CD14-positive monocyte (primary cell): ENCODE measurements around the gene ASCC3. TPM values are rescaled to one million over a fixed set of nuclear protein-coding genes. Genes with fewer than 3 reads are reported as not detected.

ENCODE experiments used
- DNase-seq, 3 donors: peaks; one replicate each; pipeline ENCODE4 v3.0.0-alpha.2; 2011 to 2022
- H2AFZ ChIP-seq: 2 replicates; pipeline ENCODE4 v1.6.0; 2012; ENCODE audit warnings: mild to moderate bottlenecking, low read depth, low read length, inconsistent platforms; ENCODE audit not compliant: insufficient read depth, poor library complexity, severe bottlenecking
- H3K27ac ChIP-seq, 2 donors: 1 replicate in 1 of 2; 2 replicates in 1 of 2; pipeline ENCODE4 v1.5.1; 2012 to 2013; ENCODE audit warnings: low read length in 2 of 2, control low read depth in 1 of 2, inconsistent platforms in 1 of 2, low read depth in 1 of 2, mild to moderate bottlenecking in 1 of 2
- H3K27me3 ChIP-seq, 2 donors: one replicate each; pipeline versions ENCODE4 v1.6.0 to v1.6.1; 2011 to 2013; ENCODE audit warnings: low read length in 2 of 2; ENCODE audit not compliant: control insufficient read depth in 2 of 2, insufficient read depth in 2 of 2
- H3K36me3 ChIP-seq, 2 donors: replicated peaks in 1 of 2; 1 replicate in 1 of 2; 2 replicates in 1 of 2; pipeline versions ENCODE4 v1.5.1 to v1.6.1; 2012 to 2013; ENCODE audit warnings: low read length in 2 of 2, control low read depth in 1 of 2, inconsistent platforms in 1 of 2, mild to moderate bottlenecking in 1 of 2; ENCODE audit not compliant: insufficient read depth in 2 of 2, control insufficient read depth in 1 of 2
- H3K4me1 ChIP-seq, 2 donors: 1 replicate in 1 of 2; 2 replicates in 1 of 2; pipeline versions ENCODE4 v1.5.1 to v1.6.1; 2012 to 2013; ENCODE audit warnings: low read length in 2 of 2, control low read depth in 1 of 2, inconsistent platforms in 1 of 2, mild to moderate bottlenecking in 1 of 2, moderate library complexity in 1 of 2; ENCODE audit not compliant: insufficient read depth in 2 of 2, control insufficient read depth in 1 of 2
- H3K4me2 ChIP-seq: replicated peaks from 2 replicates; pipeline ENCODE3; 2012; ENCODE audit warnings: low read length, moderate library complexity, mild to moderate bottlenecking; ENCODE audit not compliant: poor library complexity, severe bottlenecking; ENCODE audit errors: extremely low read depth
- H3K4me3 ChIP-seq, 3 experiments: fragments of 200-600 bp in 1 of 3; sonication (generic) in 1 of 3; replicated peaks in 1 of 3; 1 replicate in 2 of 3; 2 replicates in 1 of 3; pipeline ENCODE4 v1.5.1; 2011 to 2013; ENCODE audit warnings: low read length in 3 of 3, mild to moderate bottlenecking in 3 of 3, control low read depth in 2 of 3, low read depth in 2 of 3, inconsistent platforms in 1 of 3, moderate library complexity in 1 of 3
- H3K79me2 ChIP-seq: 2 replicates; pipeline ENCODE4 v1.6.0; 2012; ENCODE audit warnings: mild to moderate bottlenecking, control low read depth, inconsistent platforms, low read length, moderate library complexity; ENCODE audit not compliant: insufficient read depth
- H3K9ac ChIP-seq: 2 replicates; pipeline ENCODE4 v1.6.0; 2017; ENCODE audit warnings: low read length, mild to moderate bottlenecking; ENCODE audit not compliant: insufficient read depth, poor library complexity, severe bottlenecking
- H3K9me3 ChIP-seq, 2 donors: replicated peaks in 1 of 2; 1 replicate in 1 of 2; 2 replicates in 1 of 2; pipeline versions ENCODE4 v1.5.1 to v1.6.1; 2012 to 2013; ENCODE audit warnings: low read length in 2 of 2, control low read depth in 1 of 2; ENCODE audit not compliant: control insufficient read depth in 1 of 2, insufficient read depth in 1 of 2
- H4K20me1 ChIP-seq: 2 replicates; pipeline ENCODE4 v1.6.0; 2012; ENCODE audit warnings: mild to moderate bottlenecking, low read length, control low read depth, moderate library complexity; ENCODE audit not compliant: insufficient read depth
- H3K27ac Mint-ChIP-seq, 7 donors: one replicate each; pipeline ENCODE4 v1.8.0; 2020; ENCODE audit warnings: mild to moderate bottlenecking in 7 of 7, mixed read lengths in 7 of 7, moderate library complexity in 6 of 7, inconsistent platforms in 2 of 7
- H3K27me3 Mint-ChIP-seq, 3 donors: one replicate each; pipeline ENCODE4 v1.8.0; 2021 to 2022; ENCODE audit warnings: low read depth in 3 of 3, mild to moderate bottlenecking in 3 of 3, mixed read lengths in 3 of 3, moderate library complexity in 3 of 3, inconsistent platforms in 1 of 3
- H3K36me3 Mint-ChIP-seq, 2 donors: one replicate each; pipeline ENCODE4 v1.8.0; 2020; ENCODE audit warnings: mixed read lengths in 2 of 2, inconsistent platforms in 1 of 2, mild to moderate bottlenecking in 1 of 2
- H3K4me1 Mint-ChIP-seq: one replicate; pipeline ENCODE4 v1.8.0; 2020; ENCODE audit warnings: mild to moderate bottlenecking, mixed read lengths
- H3K4me3 Mint-ChIP-seq, 2 donors: one replicate each; pipeline ENCODE4 v1.8.0; 2020; ENCODE audit warnings: mild to moderate bottlenecking in 2 of 2, mixed read lengths in 2 of 2, moderate library complexity in 1 of 2
- H3K9me3 Mint-ChIP-seq, 7 donors: one replicate each; pipeline ENCODE4 v1.8.0; 2020 to 2022; ENCODE audit warnings: mixed read lengths in 7 of 7, mild to moderate bottlenecking in 6 of 7, moderate library complexity in 6 of 7, inconsistent platforms in 2 of 7
- CTCF ChIP-seq: fragments of 200-600 bp; IDR thresholded peaks from one replicate; pipeline ENCODE4 v1.8.0; 2022; ENCODE audit warnings: antibody characterized with exemption, mild to moderate bottlenecking
- WGBS: methylation state at CpG from one replicate; pipeline ENCODE4 v1.1.5; 2013; ENCODE audit warnings: missing lambda C conversion rate; ENCODE audit not compliant: insufficient coverage; 5-methylcytosine and 5-hydroxymethylcytosine counted together
- intact Hi-C, 2 donors: fragments of 100-400 bp; cut with micrococcal nuclease; formaldehyde crosslinking; loops; one replicate each; pipeline versions ENCODE4 v1.15.0 to v1.15.1; 2023
- polyA plus RNA-seq, 3 donors: library from polyadenylated mRNA; depleted of rRNA in 1 of 3; unstranded in 2 of 3; stranded (reverse) in 1 of 3; fragments of 300-500 nt in 2 of 3; fragments of >200 nt in 1 of 3; fragmentation: Illumina TruSeq in 2 of 3; gene quantifications; 1 replicate in 2 of 3; 2 replicates in 1 of 3; pipeline ENCODE4 v1.2.3, GENCODE V29; 2012 to 2021

Gene ASCC3
- polyA plus RNA-seq, 3 donors: 6.4 to 12.9 (median 10.6) TPM

- Histone ChIP-seq H3K79me2 (no peaks in the 10 kb centered on the region), H3K27ac (no peak overlapping the region), H3K9ac (no peak overlapping the region), H3K27me3 (no peaks in the 10 kb centered on the region), H3K9me3 (no peaks in the 10 kb centered on the region), H4K20me1 (no peaks in the 10 kb centered on the region), H3K4me3 (no peak overlapping the region), H3K4me2 (no peak overlapping the region), H2AFZ (no peak overlapping the region), H3K4me1 (no peaks in the 10 kb centered on the region), H3K36me3 (no peaks in the 10 kb centered on the region)
- intact Hi-C loops: no loop called here
- 90% methylated on average over 2 of the region's 9 CpGs for WGBS
- no peak for DNase-seq
- Mint-ChIP-seq H3K9me3 (peaks cover 0 to 2% (median 0%) of the 10 kb centered on the region in 7 donors), H3K36me3 (no peaks in the 10 kb centered on the region), H3K4me1 (no peaks in the 10 kb centered on the region), H3K27me3 (peaks cover 0 to 3% (median 0%) of the 10 kb centered on the region in 3 donors), H3K27ac (no peak overlapping the region), H3K4me3 (no peak overlapping the region)
- TF ChIP-seq CTCF: no peak
Measured at GRCh38 chr6:100924534-100925227, 43.6 kb upstream of the ASCC3 start.

GRCh38 chr6:100923481-100924165 lies 42.5 kb upstream of the ASCC3 start:
- no peaks in the 10 kb centered on the region for H3K4me1 ChIP-seq
- H3K27me3 ChIP-seq: no peaks in the 10 kb centered on the region
- Mint-ChIP-seq H3K4me3 (no peak overlapping the region), H3K27ac (no peak overlapping the region), H3K9me3 (peaks cover 0 to 4% (median 1%) of the 10 kb centered on the region in 7 donors), H3K36me3 (no peaks in the 10 kb centered on the region), H3K27me3 (peaks cover 0 to 3% (median 0%) of the 10 kb centered on the region in 3 donors), H3K4me1 (no peaks in the 10 kb centered on the region)
- DNase-seq: no peak
- no peak overlapping the region for H2AFZ ChIP-seq
- TF ChIP-seq CTCF: no peak
- no peaks in the 10 kb centered on the region for H3K79me2 ChIP-seq
- intact Hi-C loops: no loop called here
- no peak overlapping the region for H3K4me2 ChIP-seq
- H3K9ac ChIP-seq: no peak overlapping the region
- H4K20me1 ChIP-seq: no peaks in the 10 kb centered on the region
- H3K27ac ChIP-seq: no peak overlapping the region
- no peak overlapping the region for H3K4me3 ChIP-seq
- H3K9me3 ChIP-seq: no peaks in the 10 kb centered on the region
- no peaks in the 10 kb centered on the region for H3K36me3 ChIP-seq
- WGBS: no CpG with 5 or more reads among the region's 3 CpGs
